GM03348 (cell line): ENCODE measurements around the gene HAUS7.

Source experiments
- DNase-seq: peaks from one replicate; pipeline ENCODE4 v3.0.0; 2012; ENCODE audit warnings: low spot score

Gene HAUS7

DNA sequence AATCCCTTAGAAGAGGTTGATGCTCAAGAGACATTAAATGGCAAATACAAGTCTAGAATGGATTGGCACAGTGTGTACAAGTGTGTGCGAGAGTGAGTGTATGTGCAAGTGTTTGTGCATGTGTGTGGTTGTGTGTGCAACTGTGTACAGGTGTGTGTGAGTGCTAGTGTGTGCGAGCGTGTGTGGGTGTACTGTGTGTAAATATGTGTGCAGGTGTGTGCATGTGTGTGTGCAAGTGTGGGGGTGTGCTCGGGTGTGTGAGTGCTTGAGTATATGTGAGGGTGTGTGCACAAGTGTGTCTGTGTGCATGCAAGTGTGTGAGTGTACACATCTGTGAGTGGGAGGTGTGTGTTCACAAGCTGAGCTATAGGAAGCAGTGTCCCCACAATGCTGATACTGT is 30.4 kb downstream of the HAUS7 start:
- DNase-seq: no peak

GRCh38 chrX:153438532-153438931 is 31.8 kb downstream of the HAUS7 start:
- DNase-seq: peak; percentile 33

GRCh38 chrX:153435845-153436244 is 34.5 kb downstream of the HAUS7 start:
- DNase-seq: no peak

- DNase-seq: no peak
These were observed 35.6 kb downstream of the HAUS7 start for GRCh38 chrX:153434801-153435200.

DNA sequence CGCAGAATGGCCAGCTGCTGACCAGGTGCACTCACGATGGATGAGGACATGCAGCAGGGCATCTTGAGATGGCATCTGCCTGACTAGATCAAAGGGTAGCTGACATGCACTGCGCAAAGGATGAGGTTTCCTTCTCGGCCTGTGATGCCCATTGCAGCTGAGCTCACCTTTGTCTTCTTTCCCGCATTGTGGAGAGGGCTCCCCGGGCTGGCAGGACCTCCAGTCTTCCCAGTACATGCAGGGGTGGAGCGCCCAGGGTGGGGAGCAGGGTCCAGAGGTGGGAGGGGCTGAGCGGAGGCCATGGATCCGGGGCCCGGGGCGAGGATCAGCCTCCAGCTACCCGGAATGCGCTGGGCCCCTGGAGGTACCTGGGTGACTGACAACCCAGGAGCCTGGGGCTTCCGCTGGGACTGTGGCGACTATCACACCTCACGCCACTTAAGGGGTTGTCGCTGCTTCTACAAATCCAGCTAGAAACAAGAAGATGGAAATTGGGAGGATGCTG is 36.5 kb downstream of the HAUS7 start:
- DNase-seq: no peak

GRCh38 chrX:153433161-153433680 is 37.2 kb downstream of the HAUS7 start:
- no peak for DNase-seq

DNA sequence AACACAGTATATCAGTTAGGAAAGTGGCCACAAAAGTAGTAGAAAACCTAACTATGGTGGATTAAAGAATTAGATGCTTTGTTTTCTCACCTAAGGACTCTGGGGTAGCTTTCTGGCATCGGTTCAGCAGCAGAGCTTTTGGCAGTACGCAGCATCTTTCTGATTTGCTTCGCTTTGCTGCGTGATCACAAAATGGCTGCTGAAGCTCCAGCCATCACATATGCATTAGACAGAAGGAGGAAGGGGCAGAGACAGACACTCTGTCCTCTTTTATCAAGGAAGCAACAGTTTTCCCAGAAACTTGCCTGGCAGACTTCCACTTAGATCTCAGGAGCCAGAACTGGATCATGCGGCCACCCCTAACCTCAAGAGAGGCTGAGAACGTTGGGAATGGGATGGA is 39.6 kb downstream of the HAUS7 start:
- no peak for DNase-seq

DNA sequence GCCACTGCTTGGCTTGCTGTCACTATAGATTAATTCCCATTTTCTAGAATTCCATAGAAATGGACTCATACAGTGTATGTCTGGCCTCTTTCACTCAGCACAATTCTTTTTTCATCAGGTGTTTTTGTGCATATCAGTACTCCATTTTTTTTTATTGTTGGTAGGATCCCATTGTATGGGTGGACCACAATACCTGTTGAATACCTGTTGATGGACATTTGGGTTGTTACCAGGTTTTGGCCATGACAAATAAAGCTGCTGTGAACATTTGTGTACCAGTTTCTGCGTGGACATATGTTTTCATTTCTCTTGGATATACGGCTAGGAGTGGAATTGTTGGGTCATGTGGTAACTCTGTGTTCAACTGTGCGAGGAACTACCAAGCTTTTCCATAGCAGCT is 44.2 kb downstream of the HAUS7 start:
- DNase-seq: no peak

GRCh38 chrX:153423652-153424051 is 46.7 kb downstream of the HAUS7 start:
- DNase-seq: no peak

GRCh38 chrX:153421856-153422255 is 48.5 kb downstream of the HAUS7 start:
- no peak for DNase-seq

DNA sequence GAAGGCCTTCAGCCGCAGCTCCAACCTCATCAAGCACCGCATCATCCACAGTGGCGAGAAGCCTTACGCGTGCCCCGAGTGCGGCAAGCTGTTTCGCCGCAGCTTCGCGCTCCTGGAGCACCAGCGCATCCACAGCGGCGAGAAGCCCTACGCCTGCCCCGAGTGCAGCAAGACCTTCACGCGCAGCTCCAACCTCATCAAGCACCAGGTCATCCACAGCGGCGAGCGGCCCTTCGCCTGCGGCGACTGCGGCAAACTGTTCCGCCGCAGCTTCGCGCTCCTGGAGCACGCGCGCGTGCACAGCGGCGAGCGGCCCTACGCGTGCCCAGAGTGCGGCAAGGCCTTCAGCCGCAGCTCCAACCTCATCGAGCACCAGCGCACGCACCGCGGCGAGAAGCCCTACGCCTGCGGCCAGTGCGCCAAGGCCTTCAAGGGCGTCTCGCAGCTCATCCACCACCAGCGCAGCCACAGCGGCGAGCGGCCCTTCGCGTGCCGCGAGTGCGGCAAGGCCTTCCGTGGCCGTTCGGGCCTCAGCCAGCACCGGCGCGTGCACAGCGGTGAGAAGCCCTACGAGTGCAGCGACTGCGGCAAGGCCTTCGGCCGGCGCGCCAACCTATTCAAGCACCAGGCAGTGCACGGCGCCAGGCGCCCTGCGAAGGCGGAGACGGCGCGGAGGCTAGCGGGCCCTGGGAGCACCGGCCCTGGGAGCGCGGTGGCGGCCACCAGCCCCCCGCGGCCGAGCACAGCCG is 49.4 kb downstream of the HAUS7 start:
- DNase-seq: no peak

DNA sequence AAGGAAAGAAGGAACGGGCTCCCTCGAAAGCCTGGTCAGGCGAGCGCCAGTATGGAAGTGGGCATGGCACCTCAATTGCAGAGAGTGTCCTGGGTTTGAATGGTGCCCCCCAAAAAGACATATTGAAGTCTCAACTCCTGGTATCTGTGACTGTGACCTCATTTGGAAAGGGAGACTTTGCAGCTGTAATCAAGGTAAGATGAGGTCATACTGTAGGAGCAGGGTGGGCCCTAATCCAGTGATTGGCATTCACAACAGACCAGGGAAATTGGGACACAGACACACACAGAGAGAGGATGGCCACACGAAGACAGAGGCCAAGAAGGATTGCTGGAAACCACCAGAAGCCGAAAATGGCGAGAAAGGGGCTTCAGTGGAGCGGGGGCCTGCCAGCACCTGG is 52.7 kb downstream of the HAUS7 start:
- no peak for DNase-seq

DNA sequence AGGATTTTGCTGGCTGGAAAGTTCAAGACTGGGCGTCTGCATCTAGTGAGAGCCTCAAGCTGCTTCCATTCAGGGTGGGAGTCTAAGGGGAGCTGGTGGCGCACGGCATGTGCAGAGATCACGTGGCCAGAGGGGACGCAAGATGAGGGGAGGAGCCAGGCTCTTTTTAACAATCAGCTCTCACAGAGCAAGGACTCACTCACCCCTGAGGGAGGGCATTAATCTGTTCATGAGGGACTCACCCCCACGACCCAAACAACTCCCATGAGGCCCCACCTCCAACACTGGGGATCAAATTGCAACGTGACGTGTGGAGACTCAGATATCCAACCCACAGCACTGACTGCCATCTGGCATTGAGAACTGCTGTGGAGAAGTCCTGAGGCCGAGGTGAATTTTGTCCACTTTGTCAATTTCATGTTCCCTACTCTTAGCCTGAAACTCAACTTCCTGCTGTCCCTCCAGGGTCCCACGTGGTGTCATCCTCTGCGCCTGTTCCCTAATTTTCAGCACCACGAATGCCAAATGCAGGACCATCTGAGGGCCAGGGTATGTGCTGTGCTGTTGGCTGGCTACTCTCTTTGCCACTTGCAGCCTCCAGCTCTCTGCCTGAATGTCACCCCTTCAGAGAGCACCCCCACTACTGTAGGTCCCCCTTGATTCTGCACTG is 53.5 kb downstream of the HAUS7 start:
- DNase-seq: no peak

DNA sequence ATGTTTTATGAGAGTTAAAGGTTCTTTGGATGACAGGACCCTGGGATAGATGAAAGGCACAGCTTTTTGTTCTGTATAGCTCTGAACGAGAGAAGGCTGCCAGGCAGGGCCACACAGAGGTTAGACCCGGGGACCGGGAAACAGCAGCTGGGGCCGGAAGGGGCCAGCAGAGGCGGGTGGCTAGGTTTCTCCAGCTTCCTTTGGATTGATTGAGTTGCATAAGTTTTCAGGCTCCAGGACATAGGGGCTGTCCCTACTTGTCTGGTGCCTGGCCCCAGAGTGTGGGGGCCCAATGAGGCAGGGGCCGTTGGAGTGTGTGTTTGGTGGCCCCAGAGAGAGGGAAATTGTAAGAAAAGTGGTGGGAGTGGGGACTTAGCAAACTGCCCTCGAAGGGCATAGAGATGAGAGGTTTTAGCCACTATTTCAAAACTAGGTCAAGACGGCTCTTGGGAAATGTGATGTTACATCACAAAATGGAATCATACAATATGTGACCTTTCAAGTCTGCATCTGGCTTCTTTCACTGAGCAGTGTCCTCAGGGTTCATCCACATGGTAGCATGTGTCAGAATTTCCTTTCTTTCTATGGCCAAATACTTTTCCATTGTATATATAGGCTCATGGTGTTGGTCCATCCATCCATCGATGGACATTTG is 55.4 kb downstream of the HAUS7 start:
- no peak for DNase-seq

GRCh38 chrX:153413731-153414130 is 56.6 kb downstream of the HAUS7 start:
- DNase-seq: no peak

DNA sequence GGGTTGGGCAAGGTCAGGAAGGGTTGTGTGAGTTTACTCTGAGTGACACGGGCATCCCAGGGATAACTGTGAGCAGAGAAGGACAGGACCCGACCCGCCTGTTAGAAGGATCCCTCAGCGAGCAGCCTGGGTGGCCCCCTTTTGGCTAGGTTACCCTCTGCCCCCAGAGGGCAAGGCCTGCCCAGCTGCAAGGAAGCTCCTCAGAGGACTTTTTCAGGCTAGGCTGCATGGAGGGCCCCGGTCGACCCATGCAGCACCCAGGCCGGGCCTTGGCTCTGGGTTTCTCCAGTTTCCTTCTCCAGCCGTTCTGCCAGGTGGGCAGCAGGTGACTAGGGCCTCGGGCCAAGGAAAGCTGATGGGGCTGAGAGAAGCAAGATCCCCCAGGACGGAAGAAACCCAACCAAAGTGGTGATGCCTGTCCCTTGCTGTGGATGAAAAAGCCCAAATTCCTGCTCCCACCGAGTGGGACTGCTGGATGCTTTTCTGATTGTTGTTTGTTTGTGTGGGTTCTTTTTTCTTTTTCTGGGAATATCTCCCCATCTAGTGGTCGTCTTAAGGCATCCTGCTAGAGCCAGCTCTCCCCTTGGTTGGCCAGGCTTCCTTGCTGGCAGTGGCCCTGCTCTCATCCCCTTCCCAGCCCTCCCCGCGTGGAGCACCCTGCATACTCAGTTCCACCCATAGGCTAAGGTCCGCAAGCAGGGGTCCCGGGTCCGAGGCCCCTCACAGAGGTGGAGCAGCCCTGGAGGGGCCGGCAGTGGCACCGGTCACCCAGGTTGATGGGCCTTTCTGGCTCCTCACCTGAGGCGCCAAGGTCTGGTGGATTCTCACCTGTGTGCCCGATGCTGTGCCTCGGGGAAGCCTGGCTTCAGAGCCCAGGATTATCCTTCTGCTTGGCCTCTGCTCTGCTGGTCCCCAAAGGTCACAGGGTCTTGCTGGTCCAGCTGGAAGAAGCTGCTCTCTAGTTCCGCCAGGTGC is 57.3 kb downstream of the HAUS7 start:
- no peak for DNase-seq

- no peak for DNase-seq
These were observed 58.3 kb downstream of the HAUS7 start for GRCh38 chrX:153411988-153412574.

- peak; percentile 81 for DNase-seq
These were observed 59.0 kb downstream of the HAUS7 start, which contains the start of gene ZFP92 for GRCh38 chrX:153411255-153411987. Gene ZFP92, plus strand, starts transcription at chrX:153411472. Its CDS starts 6,851 bp downstream, at chrX:153418323.

GRCh38 chrX:153410888-153411254 is 59.5 kb downstream of the HAUS7 start:
- no peak for DNase-seq

GRCh38 chrX:153410373-153410772 is 60.0 kb downstream of the HAUS7 start:
- no peak for DNase-seq
